H9 (cell line): Measurements from ENCODE around the gene MTERF4. TPM values are rescaled to one million over a fixed set of nuclear protein-coding genes. Genes with fewer than 3 reads are reported as not detected.

Experiments
- DNase-seq: peaks from one replicate; pipeline ENCODE4 v3.0.0-alpha.2; 2017
- H2AFZ ChIP-seq: one replicate; pipeline ENCODE4 v1.6.1; 2013; ENCODE audit warnings: mild to moderate bottlenecking, low read length, control low read depth, moderate library complexity
- H2AK5ac ChIP-seq: 2 replicates; pipeline ENCODE4 v1.6.1; 2013; ENCODE audit warnings: low read length, control low read depth, mixed read lengths; ENCODE audit not compliant: insufficient read length
- H2BK120ac ChIP-seq: one replicate; pipeline ENCODE4 v1.6.1; 2013; ENCODE audit warnings: low read depth, mild to moderate bottlenecking, low read length, control low read depth, inconsistent platforms; ENCODE audit not compliant: poor library complexity, severe bottlenecking
- H2BK12ac ChIP-seq: 2 replicates; pipeline ENCODE4 v1.6.1; 2013; ENCODE audit warnings: low read length, control low read depth, mixed read lengths, low read depth; ENCODE audit not compliant: insufficient read length
- H2BK15ac ChIP-seq: 2 replicates; pipeline ENCODE4 v1.6.1; 2013; ENCODE audit warnings: low read depth, low read length, control low read depth
- H2BK20ac ChIP-seq: one replicate; pipeline ENCODE4 v1.6.1; 2013; ENCODE audit warnings: low read depth, mild to moderate bottlenecking, low read length, control low read depth, inconsistent platforms; ENCODE audit not compliant: poor library complexity, severe bottlenecking
- H2BK5ac ChIP-seq: 2 replicates; pipeline ENCODE4 v1.6.1; 2013; ENCODE audit warnings: low read length, control low read depth, mixed read lengths; ENCODE audit not compliant: insufficient read length
- H3K14ac ChIP-seq: 2 replicates; pipeline ENCODE4 v1.6.1; 2013; ENCODE audit warnings: low read length, control low read depth; ENCODE audit not compliant: insufficient read depth
- H3K18ac ChIP-seq: 2 replicates; pipeline ENCODE4 v1.6.1; 2013; ENCODE audit warnings: low read depth, mild to moderate bottlenecking, mixed read lengths, low read length, control low read depth; ENCODE audit not compliant: insufficient read length
- H3K23ac ChIP-seq: 2 replicates; pipeline ENCODE4 v1.6.1; 2013; ENCODE audit warnings: low read length, control low read depth, mixed read lengths, low read depth; ENCODE audit not compliant: insufficient read length
- H3K23me2 ChIP-seq: 2 replicates; pipeline ENCODE4 v1.6.1; 2013; ENCODE audit warnings: low read depth, mild to moderate bottlenecking, mixed read lengths, low read length, control low read depth; ENCODE audit not compliant: insufficient read length, poor library complexity, severe bottlenecking
- H3K27ac ChIP-seq: 2 replicates; pipeline ENCODE4 v1.5.1; 2013; ENCODE audit warnings: low read length, control low read depth, mixed read lengths, low read depth; ENCODE audit not compliant: insufficient read length
- H3K27me3 ChIP-seq: 2 replicates; pipeline ENCODE4 v1.6.1; 2013; ENCODE audit warnings: low read length, control low read depth, inconsistent platforms; ENCODE audit not compliant: insufficient read depth
- H3K4ac ChIP-seq: 2 replicates; pipeline ENCODE4 v1.6.1; 2013; ENCODE audit warnings: low read depth, mild to moderate bottlenecking, control low read depth, inconsistent platforms, low read length, moderate library complexity
- H3K4me1 ChIP-seq: 2 replicates; pipeline ENCODE4 v1.6.1; 2013; ENCODE audit warnings: low read length, control low read depth, inconsistent platforms; ENCODE audit not compliant: insufficient read depth
- H3K4me2 ChIP-seq: 2 replicates; pipeline ENCODE4 v1.6.1; 2013; ENCODE audit warnings: low read length, control low read depth, mixed read lengths; ENCODE audit not compliant: insufficient read length, insufficient read depth
- H3K56ac ChIP-seq: 2 replicates; pipeline ENCODE4 v1.6.1; 2013; ENCODE audit warnings: low read depth, mild to moderate bottlenecking, mixed read lengths, low read length, control low read depth; ENCODE audit not compliant: insufficient read length
- H3K79me1 ChIP-seq: 2 replicates; pipeline ENCODE4 v1.6.1; 2013; ENCODE audit warnings: low read depth, mild to moderate bottlenecking, moderate library complexity, low read length, control low read depth, inconsistent platforms; ENCODE audit not compliant: insufficient read depth, poor library complexity, severe bottlenecking
- H3K79me2 ChIP-seq: 2 replicates; pipeline ENCODE4 v1.6.1; 2013; ENCODE audit warnings: low read length, control low read depth, inconsistent platforms; ENCODE audit not compliant: insufficient read depth
- H3K9ac ChIP-seq: 2 replicates; pipeline ENCODE4 v1.6.1; 2013; ENCODE audit warnings: low read length, control low read depth, mixed read lengths; ENCODE audit not compliant: insufficient read length; ENCODE audit errors: extremely low read depth
- H3K9me3 ChIP-seq: one replicate; pipeline ENCODE4 v1.6.1; 2013; ENCODE audit warnings: low read depth, low read length, inconsistent platforms; ENCODE audit not compliant: control insufficient read depth
- H3T11ph ChIP-seq: one replicate; pipeline ENCODE4 v1.6.1; 2013; ENCODE audit warnings: mild to moderate bottlenecking, low read length, control low read depth, inconsistent platforms
- H4K20me1 ChIP-seq: one replicate; pipeline ENCODE4 v1.6.1; 2013; ENCODE audit not compliant: control insufficient read depth, insufficient read length, insufficient read depth
- H4K5ac ChIP-seq: 2 replicates; pipeline ENCODE4 v1.6.1; 2013; ENCODE audit warnings: low read depth, mild to moderate bottlenecking, mixed read lengths, low read length, control low read depth; ENCODE audit not compliant: insufficient read length
- H4K8ac ChIP-seq: replicated peaks from 2 replicates; pipeline ENCODE4 v1.6.1; 2013; ENCODE audit warnings: low read length, control low read depth, mixed read lengths, low read depth; ENCODE audit not compliant: insufficient read length
- H4K91ac ChIP-seq: 2 replicates; pipeline ENCODE4 v1.6.1; 2013; ENCODE audit warnings: low read depth, mild to moderate bottlenecking, moderate library complexity, mixed read lengths, low read length, control low read depth; ENCODE audit not compliant: insufficient read length
- H3K27ac Mint-ChIP-seq, 3 experiments: 2 replicates in 2 of 3; 3 replicates in 1 of 3; pipeline ENCODE4 v1.8.0; 2020 to 2021; ENCODE audit warnings: mixed read lengths in 3 of 3, mild to moderate bottlenecking in 1 of 3, moderate library complexity in 1 of 3
- H3K27me3 Mint-ChIP-seq: 2 replicates; pipeline ENCODE4 v1.8.0; 2021; ENCODE audit warnings: low read depth, mild to moderate bottlenecking, moderate library complexity, mixed read lengths
- H3K36me3 Mint-ChIP-seq, 3 experiments: 2 replicates in 2 of 3; 3 replicates in 1 of 3; pipeline ENCODE4 v1.8.0; 2020 to 2021; ENCODE audit warnings: low read depth in 3 of 3, mixed read lengths in 3 of 3; ENCODE audit not compliant: insufficient read depth in 1 of 3
- H3K4me1 Mint-ChIP-seq, 2 experiments: 2 replicates each; pipeline ENCODE4 v1.8.0; 2020; ENCODE audit warnings: mixed read lengths in 2 of 2
- H3K4me3 Mint-ChIP-seq, 2 experiments: 2 replicates in 1 of 2; 3 replicates in 1 of 2; pipeline ENCODE4 v1.8.0; 2020 to 2021; ENCODE audit warnings: mild to moderate bottlenecking in 2 of 2, mixed read lengths in 2 of 2, moderate library complexity in 1 of 2
- H3K9me3 Mint-ChIP-seq, 2 experiments: 2 replicates in 1 of 2; 3 replicates in 1 of 2; pipeline ENCODE4 v1.8.0; 2020; ENCODE audit warnings: mild to moderate bottlenecking in 2 of 2, mixed read lengths in 2 of 2, moderate library complexity in 1 of 2
- CTCF ChIP-seq: fragments of 200-600 bp; sonication (generic); conservative IDR thresholded peaks from 3 replicates; pipeline ENCODE4 v1.8.0; 2021; ENCODE audit warnings: antibody characterized with exemption, mild to moderate bottlenecking
- WGBS: extraction: QIAGEN DNeasy Blood & Tissue Kit; methylation state at CpG from one replicate; pipeline ENCODE4 v1.1.7; 2013; ENCODE audit warnings: missing lambda C conversion rate, low lambda C conversion rate, mixed read lengths; ENCODE audit not compliant: insufficient read length; ENCODE audit errors: extremely low coverage; 5-methylcytosine and 5-hydroxymethylcytosine counted together
- total RNA-seq: library from RNA; stranded (reverse); gene quantifications from 2 replicates; pipeline ENCODE4 v1.2.1, GENCODE V29; 2021

The MTERF4 gene
- total RNA-seq, 1 experiment from 2014 or later = 35.0 TPM

DNA sequence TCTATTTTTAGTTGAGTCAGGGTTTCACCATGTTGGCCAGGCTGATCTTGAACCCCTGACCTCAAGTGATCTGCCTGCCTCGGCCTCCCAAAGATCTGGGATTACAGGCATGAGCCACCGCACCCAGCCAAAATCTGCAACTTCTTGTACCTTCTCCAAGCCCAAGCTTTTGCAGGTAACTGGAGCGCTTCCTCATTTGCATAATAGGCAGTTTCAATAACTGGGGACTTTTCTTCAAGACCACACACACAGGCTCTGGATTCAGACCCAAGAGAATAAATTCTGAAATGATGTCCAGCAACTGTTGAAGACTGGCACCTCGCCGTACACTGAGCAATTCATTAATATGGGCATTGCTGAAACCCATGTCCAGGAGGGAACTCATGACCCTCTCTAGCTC is 2.8 kb downstream of the MTERF4 start:
- no peaks in the 10 kb centered on the region; the same call in 1 of the 2 replicates for H3K79me2 ChIP-seq
- H3K18ac ChIP-seq = no peak overlapping the region
- H3K79me1 ChIP-seq = peaks cover 9% of the 10 kb centered on the region
- no peak overlapping the region for H3K56ac ChIP-seq
- H2BK120ac ChIP-seq = no peak overlapping the region
- H3K14ac ChIP-seq = no peak overlapping the region
- H2AFZ ChIP-seq = no peak overlapping the region
- no peak overlapping the region for H2BK20ac ChIP-seq
- H3K4me1 Mint-ChIP-seq = peaks cover 21 to 26% of the 10 kb centered on the region in 2 experiments
- no peak for DNase-seq
- no peaks in the 10 kb centered on the region for H3K27me3 ChIP-seq
- no peaks in the 10 kb centered on the region for H3K9me3 ChIP-seq
- H3K4me1 ChIP-seq = 0 out of 2 replicates have a peak, but pooled peaks cover under 1% of the 10 kb centered on the region
- H2BK15ac ChIP-seq = no peak overlapping the region
- H3K9ac ChIP-seq = no peak overlapping the region
- H3K4me2 ChIP-seq = no peak overlapping the region
- H3K23ac ChIP-seq = no peak overlapping the region
- H4K8ac ChIP-seq = no peak overlapping the region
- no peak overlapping the region for H4K91ac ChIP-seq
- peaks cover 17 to 47% (median 41%) of the 10 kb centered on the region in 3 experiments for H3K36me3 Mint-ChIP-seq
- no peak overlapping the region for H3K27ac ChIP-seq
- no peaks in the 10 kb centered on the region for H3K27me3 Mint-ChIP-seq
- no peak overlapping the region for H2AK5ac ChIP-seq
- no peak overlapping the region for H3K4me3 Mint-ChIP-seq
- no peak overlapping the region for H3K27ac Mint-ChIP-seq
- no peaks in the 10 kb centered on the region for H3K9me3 Mint-ChIP-seq
- no peak overlapping the region for H2BK12ac ChIP-seq
- no peak overlapping the region for H3K4ac ChIP-seq
- TF ChIP-seq CTCF = no peak
- no peak overlapping the region for H3T11ph ChIP-seq
- H4K5ac ChIP-seq = no peak overlapping the region
- no peak overlapping the region for H2BK5ac ChIP-seq
- H4K20me1 ChIP-seq = no peaks in the 10 kb centered on the region
- peaks cover 6% of the 10 kb centered on the region for H3K23me2 ChIP-seq
- no CpG with 5 or more reads among the region's 5 CpGs for WGBS
